Transverse colon (tissue), 4 donors: ENCODE data around the gene C10orf90. TPM values are rescaled to one million over a fixed set of nuclear protein-coding genes. Genes with fewer than 3 reads are reported as not detected.

Experiments used
- DNase-seq: peaks from one replicate; pipeline ENCODE4 v3.0.0-alpha.2; 2019
- H3K27ac ChIP-seq, 4 donors: fragments of 200-600 bp; sonication (generic); 2 replicates each; pipeline ENCODE4 v1.5.1; 2016 to 2018; ENCODE audit warnings: inconsistent platforms in 4 of 4
- H3K27me3 ChIP-seq: fragments of 200-600 bp; sonication (generic); 2 replicates; pipeline ENCODE4 v1.5.1; 2017; ENCODE audit warnings: inconsistent platforms
- H3K36me3 ChIP-seq, 4 donors: fragments of 200-600 bp; sonication (generic); 2 replicates each; pipeline ENCODE4 v1.5.1; 2017 to 2019; ENCODE audit warnings: inconsistent platforms in 4 of 4
- H3K4me1 ChIP-seq, 4 donors: fragments of 200-600 bp; sonication (generic); 2 replicates each; pipeline ENCODE4 v1.5.1; 2017 to 2020; ENCODE audit warnings: inconsistent platforms in 4 of 4
- H3K4me3 ChIP-seq, 4 donors: fragments of 200-600 bp; sonication (generic); 1 replicate in 1 of 4; 2 replicates in 3 of 4; pipeline versions ENCODE4 v1.5.1 to v1.6.1; 2017 to 2019; ENCODE audit warnings: inconsistent platforms in 4 of 4
- H3K9me3 ChIP-seq, 2 donors: fragments of 200-600 bp; sonication (generic); 2 replicates each; pipeline ENCODE4 v1.5.1; 2017 to 2019; ENCODE audit warnings: inconsistent platforms in 2 of 2
- EP300 ChIP-seq: sonication (generic); formaldehyde crosslinking; IDR thresholded peaks from one replicate; pipeline ENCODE4 v1.6.1; 2017; ENCODE audit warnings: antibody characterized with exemption, low read depth
- POLR2A ChIP-seq: fragments of 450-650 bp; IDR thresholded peaks from one replicate; pipeline ENCODE4 v1.6.1; 2016; ENCODE audit warnings: antibody characterized with exemption, mild to moderate bottlenecking, moderate library complexity
- POLR2AphosphoS5 ChIP-seq, 3 donors: sonication (generic); formaldehyde crosslinking; IDR thresholded peaks; one replicate each; pipeline ENCODE4 v1.6.1; 2016; ENCODE audit warnings: antibody characterized with exemption in 3 of 3
- WGBS, 2 donors: methylation state at CpG; one replicate each; pipeline ENCODE4 v1.1.5; 2018; ENCODE audit warnings: low coverage in 1 of 2; 5-methylcytosine and 5-hydroxymethylcytosine counted together
- in situ Hi-C, 4 donors: fragments of 200-750 bp; cut with MboI; loops; one replicate each; pipeline versions ENCODE4 v1.15.0 to v1.15.1; 2017; ENCODE audit warnings: low sequenced_read_pairs in 3 of 4, low pct_ligation_motif_present in 1 of 4, low pct_unique_long_range_greater_than_20kb in 1 of 4
- intact Hi-C: fragments of 100-400 bp; cut with DNase I; formaldehyde crosslinking; loops from one replicate; pipeline ENCODE4 v1.15.1; 2023; ENCODE audit warnings: low total_unique reads
- total RNA-seq, 4 donors: library from RNA; depleted of rRNA; stranded (reverse); fragments of >200 nt; gene quantifications; one replicate each; pipeline ENCODE4 v1.1.0, GENCODE V29; 2016
- TF ChIP-seq, protein P1 (sequence below), 5 experiments: fragments of 200-600 bp in 3 of 5; fragments of 450-650 bp in 2 of 5; sonication (generic) in 3 of 5; IDR thresholded peaks; 1 replicate in 2 of 5; 2 replicates in 3 of 5; pipeline ENCODE4 v1.5.1; 2016 to 2017; ENCODE audit warnings: antibody characterized with exemption in 5 of 5, inconsistent platforms in 3 of 5, mild to moderate bottlenecking in 2 of 5, moderate library complexity in 1 of 5

The C10orf90 gene, protein sequence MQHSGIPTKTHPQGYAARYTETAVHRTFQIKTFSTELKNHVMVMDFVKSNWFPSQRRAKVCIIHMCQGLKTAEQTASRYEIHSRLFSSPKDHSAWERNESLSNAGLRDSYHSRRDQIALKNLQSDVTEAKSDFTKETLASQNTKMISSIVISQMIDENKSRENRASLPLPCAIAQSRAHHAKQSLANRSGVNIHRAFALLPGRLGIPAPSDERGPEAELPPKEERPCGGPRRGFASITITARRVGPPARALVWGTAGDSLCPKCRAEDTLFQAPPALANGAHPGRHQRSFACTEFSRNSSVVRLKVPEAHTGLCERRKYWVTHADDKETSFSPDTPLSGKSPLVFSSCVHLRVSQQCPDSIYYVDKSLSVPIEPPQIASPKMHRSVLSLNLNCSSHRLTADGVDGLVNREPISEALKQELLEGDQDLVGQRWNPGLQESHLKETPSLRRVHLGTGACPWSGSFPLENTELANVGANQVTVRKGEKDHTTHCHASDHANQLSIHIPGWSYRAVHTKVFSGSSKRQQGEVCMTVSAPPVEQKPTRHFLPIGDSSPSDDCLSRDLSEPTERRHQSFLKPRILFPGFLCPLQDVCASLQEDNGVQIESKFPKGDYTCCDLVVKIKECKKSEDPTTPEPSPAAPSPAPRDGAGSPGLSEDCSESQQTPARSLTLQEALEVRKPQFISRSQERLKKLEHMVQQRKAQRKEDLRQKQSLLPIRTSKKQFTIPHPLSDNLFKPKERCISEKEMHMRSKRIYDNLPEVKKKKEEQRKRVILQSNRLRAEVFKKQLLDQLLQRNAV
- not detected for total RNA-seq

DNA sequence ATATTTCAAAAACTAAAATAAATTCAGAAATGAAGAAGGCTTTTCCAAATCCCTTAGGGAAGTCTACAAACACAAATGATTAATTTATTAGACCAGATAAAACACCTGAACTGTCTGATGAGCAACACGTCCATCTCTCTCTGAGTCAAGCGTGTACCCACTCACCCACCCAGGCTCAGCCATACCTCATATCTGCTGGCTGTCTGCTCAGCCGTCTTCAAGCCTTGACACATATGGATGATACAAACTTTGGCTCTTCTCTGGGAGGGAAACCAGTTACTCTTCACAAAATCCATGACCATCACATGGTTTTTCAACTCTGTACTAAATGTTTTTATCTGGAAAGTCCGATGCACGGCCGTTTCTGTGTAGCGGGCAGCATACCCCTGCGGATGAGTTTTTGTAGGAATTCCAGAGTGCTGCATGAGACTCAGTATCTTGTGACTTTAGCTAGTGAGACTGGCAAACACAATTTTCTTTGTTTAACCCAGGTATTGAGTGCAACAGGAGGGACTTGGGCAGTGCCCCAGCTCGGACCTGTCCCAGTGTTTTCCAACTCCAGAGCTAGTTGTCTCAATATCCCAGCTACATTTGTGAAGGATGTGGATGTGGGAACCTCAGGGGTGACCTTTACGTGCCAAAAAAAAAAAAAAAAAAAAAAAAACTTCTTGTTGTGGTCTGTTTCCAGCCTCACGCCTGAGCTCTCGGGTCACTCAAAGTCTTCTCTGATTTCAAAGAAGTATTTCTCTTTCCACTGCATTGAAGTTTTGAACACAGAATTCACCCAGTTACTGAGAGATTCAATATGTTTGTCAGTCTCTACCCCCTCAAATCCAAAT is at the start of gene C10orf90:
C10orf90 (minus strand) TSS at position 638 of the 839 bp plus-strand sequence; CDS start at position 425, 213 bp downstream.
- no peak for DNase-seq
- no peak for TF ChIP-seq POLR2AphosphoS5 (IDR thresholded peaks at IDR 0.05)
- TF ChIP-seq EP300: no peak
- TF ChIP-seq, protein P1, sequence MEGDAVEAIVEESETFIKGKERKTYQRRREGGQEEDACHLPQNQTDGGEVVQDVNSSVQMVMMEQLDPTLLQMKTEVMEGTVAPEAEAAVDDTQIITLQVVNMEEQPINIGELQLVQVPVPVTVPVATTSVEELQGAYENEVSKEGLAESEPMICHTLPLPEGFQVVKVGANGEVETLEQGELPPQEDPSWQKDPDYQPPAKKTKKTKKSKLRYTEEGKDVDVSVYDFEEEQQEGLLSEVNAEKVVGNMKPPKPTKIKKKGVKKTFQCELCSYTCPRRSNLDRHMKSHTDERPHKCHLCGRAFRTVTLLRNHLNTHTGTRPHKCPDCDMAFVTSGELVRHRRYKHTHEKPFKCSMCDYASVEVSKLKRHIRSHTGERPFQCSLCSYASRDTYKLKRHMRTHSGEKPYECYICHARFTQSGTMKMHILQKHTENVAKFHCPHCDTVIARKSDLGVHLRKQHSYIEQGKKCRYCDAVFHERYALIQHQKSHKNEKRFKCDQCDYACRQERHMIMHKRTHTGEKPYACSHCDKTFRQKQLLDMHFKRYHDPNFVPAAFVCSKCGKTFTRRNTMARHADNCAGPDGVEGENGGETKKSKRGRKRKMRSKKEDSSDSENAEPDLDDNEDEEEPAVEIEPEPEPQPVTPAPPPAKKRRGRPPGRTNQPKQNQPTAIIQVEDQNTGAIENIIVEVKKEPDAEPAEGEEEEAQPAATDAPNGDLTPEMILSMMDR (IDR thresholded peaks at IDR 0.05): no peak
- no peak for TF ChIP-seq POLR2A
- no peaks in the 10 kb centered on the region for H3K27me3 ChIP-seq
- in situ Hi-C loops: loop anchor here in 1 of 4 donors (10.0 kb wide), 1 partner anchor 225 kb away; no protein-coding TSS in a partner anchor
- WGBS, 2 donors: 78 to 79% methylated on average over 8 to 12 of the region's 12 CpGs
- no peaks in the 10 kb centered on the region for H3K36me3 ChIP-seq
- intact Hi-C loops: no loop called here
- H3K27ac ChIP-seq: no peak within 1 kb of the TSS
- no peak within 1 kb of the TSS for H3K4me3 ChIP-seq
- H3K9me3 ChIP-seq: no peaks in the 10 kb centered on the region
- H3K4me1 ChIP-seq: no peaks in the 10 kb centered on the region

DNA sequence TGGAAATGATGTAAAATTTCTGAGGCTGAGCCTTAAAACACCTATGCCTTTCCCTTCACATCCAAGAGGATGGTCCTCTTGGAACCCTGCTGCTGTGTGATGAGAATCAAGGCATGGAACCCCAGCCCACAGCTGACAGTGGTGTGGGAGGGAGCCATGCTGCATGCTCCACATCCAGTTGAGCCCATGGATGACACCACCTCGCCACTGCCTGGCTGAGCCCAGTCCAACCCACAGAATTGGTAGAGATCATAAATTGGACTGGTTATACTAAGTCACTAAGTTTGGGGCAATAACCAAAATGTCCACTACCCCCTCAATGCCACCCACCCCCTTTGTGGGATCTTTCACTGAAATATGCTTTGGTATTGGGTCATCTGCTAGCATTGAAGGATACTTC is 45.9 kb upstream of the C10orf90 start:
- Histone ChIP-seq H3K27me3 (no peaks in the 10 kb centered on the region), H3K4me3 (no peak overlapping the region), H3K9me3 (no peaks in the 10 kb centered on the region), H3K36me3 (no peaks in the 10 kb centered on the region), H3K4me1 (no peaks in the 10 kb centered on the region), H3K27ac (no peak overlapping the region)
- TF ChIP-seq, protein P1 (IDR thresholded peaks at IDR 0.05): no peak
- TF ChIP-seq POLR2AphosphoS5 (IDR thresholded peaks at IDR 0.05): no peak
- no peak for TF ChIP-seq POLR2A
- no peak for TF ChIP-seq EP300
- DNase-seq: no peak
- WGBS, 2 donors: 64% methylated on average over 1 of the region's 1 CpG; no CpG with 5 or more reads in 1 of the 2 donors
- intact Hi-C loops (no loop called here), in situ Hi-C loops (no loop called here)

DNA sequence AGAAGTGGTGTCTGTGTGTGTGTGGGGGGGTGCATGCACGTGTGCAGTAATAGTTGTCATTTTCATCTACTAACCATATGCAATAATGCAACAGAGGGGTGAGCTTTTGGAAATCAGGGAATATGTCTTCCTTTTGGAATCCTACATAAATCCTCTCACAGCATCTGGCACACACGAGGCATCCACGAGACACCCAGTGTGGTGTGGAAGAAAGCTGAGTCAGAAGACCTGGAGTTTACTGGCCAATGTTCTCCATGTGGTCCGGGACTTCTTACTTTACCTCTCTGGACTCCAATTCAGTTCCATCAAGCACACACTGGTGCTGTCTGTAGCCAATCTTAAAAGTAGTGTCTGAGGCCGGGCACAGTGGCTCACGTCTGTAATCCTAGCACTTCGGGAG is 43.1 kb upstream of the C10orf90 start:
- no peaks in the 10 kb centered on the region for H3K36me3 ChIP-seq
- H3K4me1 ChIP-seq: no peaks in the 10 kb centered on the region
- TF ChIP-seq EP300 (no peak), POLR2A (no peak), POLR2AphosphoS5 (IDR thresholded peaks at IDR 0.05) (no peak)
- TF ChIP-seq, protein P1 (IDR thresholded peaks at IDR 0.05): no peak
- no peaks in the 10 kb centered on the region for H3K9me3 ChIP-seq
- intact Hi-C loops: no loop called here
- DNase-seq: no peak
- H3K27me3 ChIP-seq: no peaks in the 10 kb centered on the region
- H3K27ac ChIP-seq: no peak overlapping the region
- WGBS, 2 donors: 65% methylated on average over 7 of the region's 7 CpGs; no CpG with 5 or more reads in 1 of the 2 donors
- in situ Hi-C loops: no loop called here
- no peak overlapping the region for H3K4me3 ChIP-seq

DNA sequence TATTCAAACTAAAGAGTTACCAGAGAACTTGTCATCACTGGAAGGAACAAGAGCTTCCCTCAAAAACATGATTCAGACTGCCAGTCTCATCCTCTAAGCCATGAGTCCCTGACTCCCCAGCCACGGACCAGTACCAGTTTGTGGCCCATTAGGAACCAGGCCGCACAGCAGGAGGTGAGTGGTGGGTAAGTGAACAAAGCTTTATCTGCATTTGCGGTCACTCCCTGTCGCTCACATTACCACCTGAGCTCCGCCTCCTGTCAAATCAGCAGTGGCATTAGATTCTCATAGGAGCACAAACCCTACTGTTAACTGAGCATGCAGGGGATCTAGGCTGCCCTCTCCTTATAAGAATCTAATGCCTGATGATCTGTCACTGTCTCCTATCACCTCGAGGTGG is 42.2 kb upstream of the C10orf90 start:
- no peak overlapping the region for H3K4me3 ChIP-seq
- H3K9me3 ChIP-seq: no peaks in the 10 kb centered on the region
- in situ Hi-C loops: no loop called here
- no peaks in the 10 kb centered on the region for H3K36me3 ChIP-seq
- no peaks in the 10 kb centered on the region for H3K4me1 ChIP-seq
- no peaks in the 10 kb centered on the region for H3K27me3 ChIP-seq
- no peak overlapping the region for H3K27ac ChIP-seq
- DNase-seq: no peak
- intact Hi-C loops: no loop called here
- TF ChIP-seq POLR2AphosphoS5 (IDR thresholded peaks at IDR 0.05) (no peak), POLR2A (no peak), EP300 (no peak)
- TF ChIP-seq, protein P1 (IDR thresholded peaks at IDR 0.05): no peak
- 77% methylated on average over 6 of the region's 6 CpGs; no CpG with 5 or more reads in 1 of the 2 donors for WGBS, 2 donors
